Measurements from ENCODE around the gene CKS2. TPM values are rescaled to one million over a fixed set of nuclear protein-coding genes. Genes with fewer than 3 reads are reported as not detected.
A peak's percentile ranks its signal among the peaks of the same experiment; 100 is the strongest.

CKS2 gene
- total RNA-seq, 4 donors from 2014 or later: 6.5 to 13.2 (median 6.9) TPM

DNA sequence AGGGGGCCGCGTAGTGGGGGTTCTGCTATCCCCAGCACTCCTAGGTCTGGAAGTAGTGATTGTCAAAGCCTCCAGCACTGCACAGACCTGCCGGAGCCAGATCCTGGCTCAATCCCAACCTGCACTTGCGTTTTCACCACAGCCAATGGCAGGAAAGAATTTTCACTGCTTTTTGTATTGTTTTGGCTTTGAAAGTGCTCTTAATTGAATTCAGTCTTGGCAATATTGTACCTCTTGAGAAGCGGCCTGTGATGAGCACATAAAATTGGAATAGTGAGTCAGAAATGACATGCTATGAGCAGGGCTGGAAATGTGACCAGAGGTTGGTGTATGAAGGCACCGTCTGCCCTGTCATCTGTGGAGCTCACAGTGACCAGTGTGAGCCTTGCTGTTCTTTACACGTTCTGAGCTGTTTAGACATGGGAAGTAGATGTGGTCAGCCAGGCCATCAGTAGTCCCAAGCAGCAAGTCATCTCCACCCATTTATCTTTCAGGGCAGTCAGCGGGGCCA, 48.8 kb downstream of the CKS2 start:
- H3K27ac ChIP-seq: peak overlapping the region; percentile 68 to 87 (median 78)
- peak; percentile 66 to 68 for ATAC-seq

DNA sequence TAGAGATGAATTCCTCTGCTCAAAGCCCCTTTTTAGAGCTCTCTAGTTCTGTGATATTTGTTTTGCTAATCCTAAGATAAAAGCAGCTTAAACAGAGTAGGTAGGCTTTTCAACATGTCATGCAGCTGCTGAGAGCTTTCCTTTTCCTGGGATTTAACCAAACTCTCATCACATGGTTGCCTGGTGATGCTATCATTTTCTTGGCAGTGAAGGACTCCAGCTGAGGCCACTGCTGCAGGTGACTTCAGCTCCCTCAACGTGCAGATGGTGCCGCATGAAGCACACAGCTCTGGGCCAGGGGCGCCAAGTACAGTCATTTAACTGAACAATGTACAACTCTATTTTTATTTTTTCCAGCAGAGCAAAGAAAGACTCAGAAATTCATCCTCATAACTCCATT, 49.5 kb downstream of the CKS2 start:
- no peak overlapping the region for H3K4me3 ChIP-seq
- intact Hi-C loops (cut with DNase I; ENCODE audit: low total_unique reads): no loop called here
- peak overlapping the region; percentile 68 to 87 (median 78) for H3K27ac ChIP-seq
- H3K4me1 ChIP-seq: peaks cover 27 to 36% of the 10 kb centered on the region in 2 donors
- no peaks in the 10 kb centered on the region for H3K27me3 ChIP-seq
- H3K9me3 ChIP-seq: no peaks in the 10 kb centered on the region
- ATAC-seq (peak; percentile 55 to 76), DNase-seq (peak; percentile 57 to 70)
- peaks cover 0 to 58% of the 10 kb centered on the region in 2 donors for H3K36me3 ChIP-seq
- in situ Hi-C loops (cut with MboI; ENCODE audit: low sequenced_read_pairs in 4 of 4): no loop called here
- TF ChIP-seq CTCF (IDR thresholded peaks at IDR 0.05 in 4 of 5, conservative IDR thresholded peaks at IDR 0.05 in 1 of 5) (no peak), POLR2A (IDR thresholded peaks at IDR 0.05) (no peak)

More for the DNA sequence above, 48.8 kb downstream of the CKS2 start:
- DNase-seq: peak in 1 of 2 donors; percentile 49
- in situ Hi-C loops (cut with MboI; ENCODE audit: low sequenced_read_pairs in 4 of 4) (no loop called here), intact Hi-C loops (cut with DNase I; ENCODE audit: low total_unique reads) (loop anchor here (1.0 kb wide), 1 partner anchor 28 kb away; no protein-coding TSS in a partner anchor)
- no peaks in the 10 kb centered on the region for H3K9me3 ChIP-seq
- no peak overlapping the region for H3K4me3 ChIP-seq
- TF ChIP-seq POLR2A (IDR thresholded peaks at IDR 0.05) (no peak), CTCF (IDR thresholded peaks at IDR 0.05 in 4 of 5, conservative IDR thresholded peaks at IDR 0.05 in 1 of 5) (no peak)
- peaks cover 0 to 64% of the 10 kb centered on the region in 2 donors for H3K36me3 ChIP-seq
- H3K27me3 ChIP-seq: no peaks in the 10 kb centered on the region
- peaks cover 27 to 36% of the 10 kb centered on the region in 2 donors for H3K4me1 ChIP-seq

DNA sequence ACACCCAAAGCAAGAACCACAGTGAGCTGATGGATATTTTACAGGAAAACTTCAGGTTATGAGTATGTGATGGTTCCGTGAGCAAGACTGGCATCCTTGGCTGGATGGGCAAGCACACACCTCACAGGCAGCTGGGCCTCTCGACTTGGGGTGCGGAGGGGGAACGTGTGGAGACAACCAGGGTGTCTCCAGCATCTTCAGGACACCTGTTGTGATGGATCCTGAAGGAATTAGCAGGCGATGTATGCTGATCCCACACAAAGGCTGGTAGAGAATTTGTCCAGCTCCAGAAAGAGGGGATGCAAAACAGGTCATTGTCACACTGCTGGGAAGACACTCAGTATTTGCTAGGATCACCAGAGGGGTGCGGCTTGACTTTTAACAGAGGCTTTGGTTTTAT, 50.0 kb downstream of the CKS2 start:
- Histone ChIP-seq H3K9me3 (no peaks in the 10 kb centered on the region), H3K36me3 (peaks cover 0 to 52% of the 10 kb centered on the region in 2 donors), H3K27ac (peak overlapping the region; percentile 52 to 87 (median 78)), H3K27me3 (no peaks in the 10 kb centered on the region), H3K4me3 (no peak overlapping the region), H3K4me1 (peaks cover 27 to 36% of the 10 kb centered on the region in 2 donors)
- intact Hi-C loops (cut with DNase I; ENCODE audit: low total_unique reads) (no loop called here), in situ Hi-C loops (cut with MboI; ENCODE audit: low sequenced_read_pairs in 4 of 4) (no loop called here)
- DNase-seq (peak in 1 of 2 donors; percentile 13), ATAC-seq (no peak)
- TF ChIP-seq POLR2A (IDR thresholded peaks at IDR 0.05) (no peak), CTCF (IDR thresholded peaks at IDR 0.05 in 4 of 5, conservative IDR thresholded peaks at IDR 0.05 in 1 of 5) (no peak)

DNA sequence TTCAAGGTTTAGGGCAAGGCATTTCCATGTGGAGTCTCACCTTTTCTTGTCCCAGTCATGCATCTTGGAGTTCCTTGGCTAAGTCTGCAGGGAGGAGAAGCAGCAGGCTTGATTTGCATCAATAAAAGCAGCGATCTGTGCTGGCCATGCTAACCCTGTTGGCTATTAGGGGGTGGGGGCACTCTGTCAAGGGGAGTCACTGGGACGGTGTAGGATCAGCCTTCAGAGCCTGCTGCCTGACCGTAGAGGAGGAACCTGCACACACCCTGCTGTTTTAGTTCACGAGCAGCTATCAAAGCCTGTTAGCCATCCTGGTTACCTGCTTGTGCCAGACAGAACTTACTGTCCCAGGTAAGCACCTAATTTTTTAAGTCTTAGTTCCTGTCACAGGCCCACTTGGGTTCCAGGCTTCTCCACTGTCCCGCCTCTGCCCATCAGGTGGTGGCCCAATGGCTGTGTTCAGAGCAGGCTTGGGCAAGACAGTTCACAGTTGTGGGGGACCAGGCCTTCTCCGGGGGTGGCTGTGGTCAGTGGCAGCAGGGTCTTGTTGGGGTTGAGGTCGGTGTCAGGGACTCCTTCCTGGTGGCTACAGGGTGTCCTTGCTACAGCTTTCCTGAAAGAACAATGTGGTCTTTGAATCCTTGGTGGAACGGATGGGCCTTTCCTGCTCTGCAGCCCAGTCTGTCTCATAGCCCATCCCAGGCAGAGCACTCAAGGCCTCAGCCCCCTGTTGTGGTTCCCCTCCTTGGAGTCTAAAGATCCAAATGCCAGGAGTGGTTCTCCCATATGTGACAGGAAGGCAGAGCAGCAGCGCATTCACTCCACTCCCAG, 51.0 kb downstream of the CKS2 start:
- ATAC-seq (no peak), DNase-seq (peak in 1 of 2 donors; percentile 12)
- in situ Hi-C loops (cut with MboI; ENCODE audit: low sequenced_read_pairs in 4 of 4) (no loop called here), intact Hi-C loops (cut with DNase I; ENCODE audit: low total_unique reads) (no loop called here)
- H3K27me3 ChIP-seq: no peaks in the 10 kb centered on the region
- no peak overlapping the region for H3K4me3 ChIP-seq
- peaks cover 27 to 36% of the 10 kb centered on the region in 2 donors for H3K4me1 ChIP-seq
- peak overlapping the region in 2 of 4 donors; percentile 80 to 87 for H3K27ac ChIP-seq
- TF ChIP-seq CTCF (IDR thresholded peaks at IDR 0.05 in 4 of 5, conservative IDR thresholded peaks at IDR 0.05 in 1 of 5) (no peak), POLR2A (IDR thresholded peaks at IDR 0.05) (no peak)
- H3K36me3 ChIP-seq: peaks cover 0 to 44% of the 10 kb centered on the region in 2 donors
- H3K9me3 ChIP-seq: no peaks in the 10 kb centered on the region
